ENCODE measurements around the gene HOTAIR. TPM values are rescaled to one million over a fixed set of nuclear protein-coding genes. Genes with fewer than 3 reads are reported as not detected.

Gene HOTAIR
- total RNA-seq, 1 donor from 2014 or later: 4.0 TPM

DNA sequence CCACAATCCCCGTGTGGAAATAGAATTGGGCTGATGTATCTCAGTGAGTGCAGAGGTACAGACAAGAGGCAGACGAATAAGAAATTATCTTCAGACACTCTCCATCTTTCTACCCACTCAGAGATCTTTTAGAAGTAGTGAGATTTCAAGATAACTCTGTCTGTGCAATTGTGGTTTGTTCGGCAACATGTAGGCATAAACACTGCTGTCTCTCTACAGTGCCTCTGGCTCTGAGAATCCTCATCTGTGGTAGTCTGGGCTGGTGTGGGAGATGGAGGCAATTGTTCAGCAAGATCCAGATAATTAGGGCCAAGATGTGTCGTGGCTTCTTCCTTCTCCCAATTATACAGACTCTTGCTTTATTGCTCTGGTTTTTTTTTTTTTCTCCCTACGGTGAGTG is 33.0 kb downstream of the HOTAIR start:
- intact Hi-C loops (cut with DNase I): no loop called here
- no peak for DNase-seq (ENCODE audit: low spot score)
- no peak for ATAC-seq

DNA sequence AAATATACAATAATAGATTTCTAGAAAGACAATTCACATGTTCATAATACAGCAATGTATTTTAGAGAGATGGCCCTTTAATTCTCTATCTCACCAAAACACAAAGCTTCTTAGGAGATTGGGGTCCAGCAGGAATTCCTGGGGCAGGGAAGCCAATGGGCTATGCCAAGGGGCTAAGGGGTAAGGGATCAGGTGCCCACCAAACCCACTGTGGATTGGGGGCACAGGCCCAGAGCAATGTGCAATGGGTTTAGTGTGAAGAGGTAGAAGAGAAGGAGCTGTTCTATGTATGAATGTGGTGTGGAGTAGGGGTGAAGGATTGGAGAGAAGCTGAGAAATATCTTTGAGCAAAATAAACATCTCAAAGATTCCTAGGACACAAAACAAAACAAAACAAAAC is 33.6 kb downstream of the HOTAIR start:
- intact Hi-C loops (cut with DNase I): no loop called here
- ATAC-seq (no peak), DNase-seq (ENCODE audit: low spot score) (no peak)

DNA sequence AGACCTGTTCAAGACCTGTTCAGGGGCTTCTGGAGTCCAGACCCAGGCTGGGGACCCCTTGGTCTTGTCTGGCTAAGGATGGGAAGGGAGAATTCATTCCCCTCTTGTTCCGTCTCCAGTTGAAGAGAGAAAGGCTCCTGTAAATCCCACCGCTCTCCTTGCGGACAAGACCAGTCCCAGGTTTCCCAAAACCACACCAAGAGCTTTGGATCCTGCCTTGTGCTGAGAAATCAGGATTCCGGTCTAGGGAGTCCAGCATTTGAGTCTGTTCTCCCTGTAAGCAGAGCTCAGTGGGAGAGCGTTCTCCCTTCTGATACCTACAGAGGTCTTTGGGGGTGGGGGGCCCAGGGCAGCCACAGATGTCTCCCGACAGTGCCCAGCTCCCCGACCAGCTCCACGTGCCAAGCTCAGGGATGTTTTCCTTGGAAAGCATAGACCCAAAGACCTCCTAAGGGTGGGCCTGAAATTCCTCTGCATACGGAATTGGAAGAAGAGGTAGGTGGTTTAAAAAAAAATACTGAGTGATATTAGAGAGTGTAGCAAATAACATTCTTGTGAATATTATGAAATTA is 34.2 kb downstream of the HOTAIR start:
- ATAC-seq: no peak
- intact Hi-C loops (cut with DNase I): no loop called here
- no peak for DNase-seq (ENCODE audit: low spot score)

GRCh38 chr12:53939141-53940108 is 35.3 kb downstream of the HOTAIR start:
- DNase-seq (ENCODE audit: low spot score): no peak
- intact Hi-C loops (cut with DNase I): no loop called here
- ATAC-seq: peak; percentile 64

- peak; percentile 77 for DNase-seq (ENCODE audit: low spot score)
- ATAC-seq: peak; percentile 84
- intact Hi-C loops (cut with DNase I): no loop called here
These were observed 36.2 kb downstream of the HOTAIR start, which contains the start of gene HOXC13 for GRCh38 chr12:53938326-53939140. Gene HOXC13, plus strand, starts transcription at chr12:53938831. Its CDS starts 76 bp downstream, at chr12:53938907.

- DNase-seq (ENCODE audit: low spot score): no peak
- intact Hi-C loops (cut with DNase I): no loop called here
These were observed 37.0 kb downstream of the HOTAIR start for GRCh38 chr12:53937596-53938325.

GRCh38 chr12:53937099-53937498 is 37.7 kb downstream of the HOTAIR start:
- no peak for DNase-seq (ENCODE audit: low spot score)
- no peak for ATAC-seq
- intact Hi-C loops (cut with DNase I): no loop called here

More at GRCh38 chr12:53937596-53938325, 37.0 kb downstream of the HOTAIR start:
- no peak for ATAC-seq

GRCh38 chr12:53935383-53936341 is 39.1 kb downstream of the HOTAIR start:
- intact Hi-C loops (cut with DNase I): no loop called here
- no peak for DNase-seq (ENCODE audit: low spot score)
- ATAC-seq: no peak

- intact Hi-C loops (cut with DNase I): no loop called here
- no peak for ATAC-seq
- no peak for DNase-seq (ENCODE audit: low spot score)
These were observed 41.8 kb downstream of the HOTAIR start for GRCh38 chr12:53932915-53933314.

- DNase-seq (ENCODE audit: low spot score) (no peak), ATAC-seq (no peak)
- intact Hi-C loops (cut with DNase I): no loop called here
These were observed 42.7 kb downstream of the HOTAIR start for GRCh38 chr12:53931844-53932581.

- intact Hi-C loops (cut with DNase I): no loop called here
- DNase-seq (ENCODE audit: low spot score): no peak
These were observed 44.0 kb downstream of the HOTAIR start for GRCh38 chr12:53930591-53931255.

DNA sequence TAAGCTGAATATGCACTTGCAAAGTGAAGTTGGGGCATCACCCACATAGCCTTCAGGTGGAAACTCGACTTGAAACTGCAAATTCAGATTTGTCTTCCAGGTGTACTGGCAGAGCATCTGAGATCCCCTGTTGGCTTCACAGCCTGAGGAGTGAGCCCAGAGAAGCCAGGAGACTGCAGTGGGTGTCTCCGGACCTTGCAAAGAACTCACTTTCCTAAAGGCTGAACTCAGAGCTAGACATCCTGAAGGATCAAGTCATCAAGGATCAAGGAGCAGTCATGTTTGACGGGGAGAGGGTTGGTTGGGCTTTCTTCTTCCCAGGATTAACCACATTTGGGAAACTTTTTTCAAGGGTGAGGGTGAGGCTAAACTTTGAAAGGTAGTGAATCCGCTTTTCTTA is 45.2 kb downstream of the HOTAIR start:
- DNase-seq (ENCODE audit: low spot score) (no peak), ATAC-seq (no peak)
- intact Hi-C loops (cut with DNase I): no loop called here

More at GRCh38 chr12:53930591-53931255, 44.0 kb downstream of the HOTAIR start:
- ATAC-seq: no peak

- DNase-seq (ENCODE audit: low spot score) (no peak), ATAC-seq (no peak)
- intact Hi-C loops (cut with DNase I): no loop called here
These were observed 46.5 kb downstream of the HOTAIR start for GRCh38 chr12:53928054-53928835.

DNA sequence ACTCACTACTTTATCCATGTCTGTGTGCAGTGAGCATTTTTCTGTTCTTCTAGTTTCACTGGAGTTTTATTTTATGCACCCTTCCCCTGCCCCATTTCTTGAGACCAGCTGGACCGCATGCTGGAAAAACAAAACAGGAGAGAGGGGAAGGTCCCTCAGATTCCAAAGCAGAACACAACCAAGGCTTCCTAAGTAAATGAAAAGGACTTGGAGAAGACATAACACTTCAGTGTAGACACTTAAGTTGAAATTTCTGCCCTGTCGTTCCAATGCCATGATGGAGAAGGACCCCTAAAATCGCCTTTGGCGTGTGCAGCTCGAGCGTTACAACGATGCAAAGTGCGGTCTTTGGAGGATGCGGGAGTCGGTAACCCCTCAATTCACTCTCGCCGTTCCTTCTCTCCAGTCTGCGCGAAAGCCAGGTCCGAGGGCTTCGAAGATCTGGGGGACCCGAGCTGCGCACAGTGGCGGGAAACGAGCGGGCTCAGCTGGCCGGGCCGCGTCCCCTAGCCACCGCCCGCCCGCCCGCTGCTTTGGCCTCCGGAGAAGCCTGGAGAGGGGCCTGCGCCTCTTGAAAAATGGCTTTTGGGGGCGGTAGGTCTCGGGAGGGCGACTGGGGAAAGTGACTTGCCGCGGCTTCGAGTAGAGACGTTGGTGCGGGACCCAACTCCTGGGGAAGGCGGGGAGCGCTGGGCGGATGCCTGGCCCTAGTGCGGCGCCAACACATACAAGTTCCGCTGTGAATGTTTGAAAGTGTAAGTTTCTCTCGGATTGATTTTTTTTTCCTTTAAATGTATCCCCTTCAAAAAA is 47.3 kb downstream of the HOTAIR start:
- no peak for DNase-seq (ENCODE audit: low spot score)
- ATAC-seq: no peak
- intact Hi-C loops (cut with DNase I): no loop called here
